Lung microvascular endothelial cell (primary cell): Measurements from ENCODE around the gene ABL2. TPM values are rescaled to one million over a fixed set of nuclear protein-coding genes. Genes with fewer than 3 reads are reported as not detected.
"Not testable (repeated sequence)": the region's sequence is repeated elsewhere in the genome, so short reads cannot be mapped to it uniquely, and the experiment has no call there.

Experiments used
- DNase-seq, 2 donors: peaks; one replicate each; pipeline versions ENCODE4 v3.0.0 to v3.0.0-alpha.2; 2010; ENCODE audit warnings: low read depth in 2 of 2
- total RNA-seq: library from RNA; depleted of rRNA; stranded (reverse); fragments of >200 nt; gene quantifications from 2 replicates; pipeline ENCODE4 v1.2.1, GENCODE V29; 2014

ABL2 gene
- total RNA-seq, 1 donor from 2014 or later = 50.6 TPM

DNA sequence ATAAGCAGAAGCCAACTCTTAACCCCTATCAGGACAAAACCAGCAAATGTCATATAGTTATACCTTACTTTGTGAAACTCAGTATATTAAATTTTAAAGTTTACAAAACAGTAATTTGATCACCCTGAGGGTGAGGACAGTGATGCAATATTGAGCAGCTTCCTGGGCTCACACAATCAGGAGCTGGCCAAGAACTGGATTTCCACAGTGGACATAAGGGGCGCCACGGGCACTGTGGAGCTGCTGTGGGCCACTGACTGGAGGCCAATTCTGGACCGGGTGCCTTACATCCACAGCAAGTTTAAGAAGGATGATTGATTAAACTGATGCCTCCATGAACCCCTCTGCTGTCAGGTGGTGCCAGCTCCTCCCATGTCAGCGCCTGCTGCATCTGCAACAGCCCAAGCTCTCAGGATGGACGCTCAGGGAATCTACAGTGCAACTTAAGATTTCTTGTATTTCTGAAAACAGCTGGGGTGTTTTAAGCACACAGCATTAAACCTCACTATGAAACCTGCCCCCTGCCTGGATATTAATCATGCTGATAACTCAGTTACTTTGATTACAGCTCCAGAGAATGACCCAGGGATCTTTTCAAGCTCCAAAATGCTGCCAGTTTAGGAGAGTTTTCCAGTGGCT, 91.7 kb downstream of the ABL2 start:
- DNase-seq = no peak

GRCh38 chr1:179135707-179136106, 93.8 kb downstream of the ABL2 start:
- not testable (repeated sequence) for DNase-seq

- not testable (repeated sequence) for DNase-seq
Observed at GRCh38 chr1:179135168-179135567, 94.3 kb downstream of the ABL2 start.

DNA sequence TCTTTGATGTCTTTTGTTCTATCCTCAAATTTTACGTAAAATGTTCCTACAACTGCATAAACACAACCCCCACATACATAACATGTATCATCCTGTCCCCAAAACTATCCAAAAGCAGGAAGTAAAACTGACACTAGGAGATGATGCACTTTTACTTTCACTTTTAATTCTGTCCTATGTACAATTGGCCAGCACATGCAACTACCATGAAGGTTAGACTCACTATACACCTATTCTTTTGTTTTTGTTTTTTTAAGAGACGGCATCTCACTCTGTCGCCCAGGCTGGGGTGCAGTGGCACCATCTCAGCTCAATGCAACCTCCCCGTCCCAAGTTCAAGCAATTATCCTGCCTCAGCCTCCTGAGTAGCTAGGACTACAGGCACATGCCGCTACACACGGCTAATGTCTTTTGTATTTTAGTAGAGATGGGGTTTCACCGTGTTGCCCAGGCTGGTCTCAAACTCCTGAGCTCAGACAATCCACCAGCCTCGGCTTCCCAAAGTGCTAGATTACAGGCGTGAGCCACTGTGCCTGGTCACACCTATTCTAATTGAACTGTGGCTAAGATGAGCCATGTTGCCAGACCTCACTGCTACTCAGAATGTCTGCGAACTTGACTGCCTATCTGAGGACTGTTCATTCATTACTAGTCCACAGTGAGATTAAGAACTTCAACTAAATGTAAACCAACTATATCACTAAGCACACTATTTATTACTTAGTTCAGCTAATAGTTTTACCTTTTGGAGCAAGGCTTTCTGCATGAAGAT, 99.6 kb downstream of the ABL2 start:
- peak; percentile 54 to 81 for DNase-seq

GRCh38 chr1:179128520-179128919, 101.0 kb downstream of the ABL2 start:
- peak in 1 of 2 donors; percentile 59 for DNase-seq

GRCh38 chr1:179127163-179127895, 102.1 kb downstream of the ABL2 start:
- peak; percentile 66 to 73 for DNase-seq

DNA sequence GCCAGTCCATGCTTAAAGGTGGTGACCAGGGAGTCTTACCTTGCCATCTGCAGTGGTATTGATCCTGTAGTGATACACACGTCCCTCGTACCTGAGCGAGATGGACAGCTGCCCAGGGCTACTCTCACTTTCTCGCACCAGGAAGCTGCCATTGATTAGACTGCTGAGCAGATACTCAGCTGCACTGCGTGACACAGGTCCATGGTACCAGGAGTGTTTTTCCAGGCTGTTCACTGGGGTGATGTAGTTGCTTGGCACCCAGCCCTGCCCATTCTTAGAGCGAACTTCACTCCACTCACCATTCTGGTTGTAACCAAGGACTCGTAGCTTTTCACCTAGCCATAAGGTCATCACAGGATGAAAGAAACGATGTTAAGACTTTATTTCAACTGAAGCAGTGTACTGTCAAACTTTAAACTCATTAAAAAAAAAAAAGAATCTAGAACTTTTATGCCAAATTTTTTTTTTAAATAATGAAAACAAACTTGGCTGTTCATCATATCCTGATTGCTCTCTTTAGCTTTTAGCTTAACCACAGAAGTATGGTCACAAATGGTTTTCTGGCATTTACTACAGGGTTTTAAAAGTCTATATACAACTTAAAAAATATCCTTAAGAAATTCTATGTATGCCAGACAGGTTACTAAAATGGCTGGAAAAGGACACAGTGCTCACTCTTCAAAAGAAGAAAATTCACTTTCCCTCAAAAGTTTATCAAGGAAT, 103.0 kb downstream of the ABL2 start:
- peak; percentile 75 to 92 for DNase-seq

DNA sequence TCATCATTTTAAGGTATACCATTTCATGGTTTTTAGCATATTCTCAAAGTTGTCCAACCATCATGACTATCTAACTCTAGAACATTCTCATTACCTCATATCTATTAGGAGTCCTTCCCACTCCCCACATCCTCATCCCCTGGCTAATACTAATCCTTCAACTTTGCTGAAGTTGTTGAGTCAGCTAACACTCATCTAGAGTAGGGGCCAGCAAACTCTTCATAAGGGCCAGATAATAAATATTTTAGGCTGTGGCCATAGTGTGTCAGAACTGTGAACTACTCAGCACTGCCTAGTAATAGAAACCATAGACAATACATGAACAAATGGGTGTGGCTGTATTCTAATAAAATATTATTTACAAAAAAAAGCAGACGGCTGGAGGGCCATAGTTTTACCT, 104.6 kb downstream of the ABL2 start:
- no peak for DNase-seq

DNA sequence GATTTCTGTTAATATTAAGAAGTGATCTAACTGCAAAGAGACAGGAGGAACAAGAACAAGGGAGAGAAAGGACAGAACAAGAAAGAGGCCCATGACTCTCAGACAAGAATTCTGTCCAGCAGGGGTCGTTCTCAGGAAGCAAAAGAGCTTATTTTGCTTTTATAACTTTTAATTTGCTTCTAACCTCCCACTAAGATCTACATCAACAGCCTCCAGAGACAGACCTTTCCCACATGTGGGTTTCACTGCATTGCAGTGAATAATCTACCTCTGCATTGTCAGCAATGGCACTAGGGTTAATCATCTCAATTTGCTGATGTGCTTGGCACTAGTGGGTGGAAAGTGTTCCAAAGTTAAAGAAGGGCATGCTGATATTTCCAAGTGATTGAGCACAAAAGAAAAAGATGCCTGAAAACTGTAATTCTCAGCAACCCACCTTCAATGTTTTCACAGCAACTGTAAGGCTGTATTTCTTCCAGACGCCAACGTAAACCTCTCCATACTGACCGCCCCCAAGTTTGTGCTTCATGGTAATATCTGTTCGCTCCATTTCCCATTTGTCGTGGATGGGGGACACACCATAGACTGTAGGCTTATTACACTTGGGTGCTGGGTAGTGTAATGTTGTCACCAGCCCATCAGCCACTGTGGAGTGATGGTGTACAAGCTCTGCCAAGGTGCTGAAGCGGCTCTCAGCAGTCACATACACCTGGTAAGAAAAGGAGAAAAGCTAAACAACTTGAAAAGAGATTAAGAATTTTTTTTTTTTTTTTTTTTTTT, 108.1 kb downstream of the ABL2 start:
- peak; percentile 40 to 75 for DNase-seq

GRCh38 chr1:179120736-179121135, 108.7 kb downstream of the ABL2 start:
- no peak for DNase-seq

DNA sequence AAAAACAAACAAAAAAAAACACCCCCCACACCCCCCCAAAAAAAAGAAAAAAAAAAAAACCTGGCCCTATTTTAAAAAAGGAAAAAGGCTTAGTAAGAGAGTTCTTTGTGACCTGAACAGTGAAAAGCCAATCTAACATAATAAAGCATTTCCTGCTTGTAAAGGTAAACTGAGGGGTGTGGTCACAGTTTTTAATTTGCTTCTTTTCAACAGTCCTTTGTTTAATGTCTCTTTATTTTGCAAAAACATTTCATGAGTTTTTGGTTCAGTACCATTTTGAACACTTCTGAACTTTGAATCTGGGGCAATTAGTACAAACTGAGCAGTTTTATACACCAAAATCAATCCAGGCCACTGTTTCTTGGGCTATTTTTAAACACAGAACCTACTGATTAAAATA, 110.0 kb downstream of the ABL2 start:
- no peak for DNase-seq

DNA sequence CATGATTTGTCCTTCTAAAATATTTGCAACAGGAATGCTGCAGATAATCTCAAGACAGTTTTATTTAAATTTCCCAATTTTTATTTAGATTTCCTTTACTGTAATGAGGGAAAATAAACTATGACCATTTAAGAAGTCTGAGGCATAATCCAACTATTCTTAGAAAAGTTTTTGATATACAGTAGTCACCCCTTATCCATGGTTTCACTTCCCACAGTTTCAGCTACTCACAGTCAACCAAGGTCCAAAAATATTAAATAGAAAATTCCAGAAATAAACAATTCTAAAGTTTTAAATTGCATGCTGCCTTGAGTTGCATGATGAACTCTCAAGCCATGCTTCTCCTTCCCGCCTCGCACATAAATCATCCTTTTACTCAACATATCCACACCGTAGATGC, 114.3 kb downstream of the ABL2 start:
- no peak for DNase-seq

GRCh38 chr1:179108644-179109043, 120.8 kb downstream of the ABL2 start:
- DNase-seq = no peak

GRCh38 chr1:179107706-179108629, 121.5 kb downstream of the ABL2 start:
- no peak for DNase-seq

DNA sequence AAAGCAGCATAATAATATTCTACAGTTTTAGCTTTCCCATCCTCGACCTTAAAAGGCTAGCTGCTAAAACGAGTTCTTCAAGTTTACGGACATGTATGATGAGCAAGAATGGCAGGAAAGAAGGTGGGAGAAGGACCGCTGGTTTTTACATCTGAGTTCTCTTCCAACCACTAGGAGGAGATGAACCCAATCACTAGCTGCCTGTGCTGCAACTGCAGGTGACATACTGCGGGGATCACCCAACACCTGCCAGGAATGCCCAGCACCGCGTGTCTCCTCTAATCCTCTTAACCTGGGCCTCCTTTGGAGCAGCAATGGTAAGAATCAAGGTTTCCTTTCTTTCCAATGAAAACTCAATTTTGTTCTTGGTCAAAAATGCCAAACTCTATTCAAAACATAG, 124.1 kb downstream of the ABL2 start:
- peak in 1 of 2 donors; percentile 52 for DNase-seq

- no peak for DNase-seq
Observed at GRCh38 chr1:179104611-179105250, 124.7 kb downstream of the ABL2 start.

- no peak for DNase-seq
Observed at GRCh38 chr1:179103999-179104398, 125.5 kb downstream of the ABL2 start.

DNA sequence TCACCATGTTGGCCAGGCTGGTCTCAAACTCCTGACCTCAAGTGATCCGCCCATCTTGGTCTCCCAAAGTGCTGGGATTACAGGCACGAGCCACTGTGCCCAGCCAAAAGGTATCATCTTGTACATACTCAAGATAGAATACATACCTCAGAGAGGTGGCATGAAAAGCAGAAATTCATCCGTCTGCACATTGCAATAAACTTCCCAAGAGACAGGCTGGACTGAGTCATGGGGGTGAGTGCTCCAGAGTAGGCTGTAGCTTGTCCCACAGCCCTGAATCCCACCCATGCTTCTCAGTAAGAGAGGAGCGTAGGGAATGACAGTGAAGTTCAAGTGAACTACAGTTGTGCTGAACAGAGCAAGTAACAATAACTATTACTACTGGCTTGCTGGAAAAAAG, 127.9 kb downstream of the ABL2 start:
- DNase-seq = no peak

DNA sequence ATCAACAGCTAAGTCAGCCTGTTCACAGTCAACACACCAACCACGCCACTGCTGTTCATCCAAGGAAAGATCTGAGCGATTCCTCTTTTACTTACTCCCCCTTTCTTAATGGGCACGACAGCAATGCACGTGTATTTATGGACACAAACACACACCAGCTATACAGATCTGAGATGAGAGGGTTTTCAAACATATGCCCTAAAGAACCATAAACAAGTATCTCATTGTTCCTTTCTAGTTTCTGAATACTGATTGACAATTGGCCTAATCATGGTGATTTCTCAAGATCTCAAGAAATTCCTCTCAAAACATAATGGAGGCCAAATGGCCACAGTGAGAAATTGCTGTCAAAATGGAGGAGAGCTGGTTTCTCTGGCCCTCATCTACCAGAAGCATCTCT, 129.6 kb downstream of the ABL2 start:
- no peak for DNase-seq
